ENCODE measurements around the gene ESYT2. TPM values are rescaled to one million over a fixed set of nuclear protein-coding genes. Genes with fewer than 3 reads are reported as not detected.
"Not testable (repeated sequence)": the region's sequence is repeated elsewhere in the genome, so short reads cannot be mapped to it uniquely, and the experiment has no call there.

The ESYT2 gene
- total RNA-seq, 1 experiment from 2014 or later = 98.3 TPM

DNA sequence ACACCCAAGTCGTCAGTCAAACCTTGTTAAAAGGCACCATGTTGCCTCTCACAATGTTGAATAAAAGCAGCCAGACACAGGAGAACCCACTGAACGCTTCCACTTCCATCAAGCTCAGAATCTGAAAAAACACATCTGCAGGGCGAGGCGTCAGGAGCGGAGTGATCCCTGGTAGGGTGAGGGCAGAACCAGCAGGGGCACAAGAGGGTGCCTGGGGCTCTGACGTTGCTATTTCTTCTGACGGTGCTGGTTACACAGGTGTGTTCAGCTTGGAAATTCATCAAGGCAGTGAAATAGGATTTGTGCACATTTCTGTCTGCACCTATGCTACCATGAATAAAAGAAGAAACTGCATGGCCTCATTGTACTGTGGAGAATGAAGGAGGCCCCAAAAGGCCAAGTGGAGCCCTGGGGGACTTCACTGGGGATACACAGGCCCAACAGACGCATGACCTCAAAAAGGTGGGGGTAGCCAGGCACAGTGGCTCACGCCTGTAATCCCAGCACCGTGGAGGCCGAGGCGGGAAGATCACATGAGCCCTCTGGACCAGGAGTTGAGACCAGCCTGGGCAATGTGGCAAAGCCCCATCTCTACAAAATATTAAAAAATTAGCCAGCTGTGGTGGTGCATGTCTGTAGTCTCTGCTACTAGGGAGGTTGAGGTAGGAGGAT lies 105.5 kb downstream of the ESYT2 start:
- in situ Hi-C loops (cut with HindIII; ENCODE audit: low pct_unique_long_range_greater_than_20kb, low sequenced_read_pairs) = no loop called here

DNA sequence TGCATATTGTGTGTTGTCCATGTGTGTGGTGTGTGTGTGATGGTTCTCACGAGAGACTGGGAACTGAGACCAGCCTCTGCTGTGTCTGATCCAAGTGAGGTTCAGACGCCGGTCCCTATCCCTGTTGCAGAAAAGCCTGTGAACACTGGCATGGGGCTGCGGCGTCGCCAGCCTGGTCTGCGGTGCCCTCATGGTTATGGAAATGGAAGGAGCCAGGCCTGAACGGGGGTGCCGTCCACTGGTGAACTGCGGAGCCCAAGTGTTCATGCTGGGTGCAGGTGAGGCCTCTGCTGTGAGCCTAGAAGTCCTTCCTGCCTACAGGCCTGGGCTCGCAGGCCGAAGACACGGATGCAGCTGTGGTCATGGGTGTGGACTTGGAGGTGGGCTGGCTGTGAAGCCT lies 106.0 kb downstream of the ESYT2 start:
- no peak for DNase-seq (ENCODE audit: low read depth)

More for the DNA sequence above, 105.5 kb downstream of the ESYT2 start:
- DNase-seq (ENCODE audit: low read depth) = no peak

GRCh38 chr7:158722574-158723237 lies 106.6 kb downstream of the ESYT2 start:
- in situ Hi-C loops (cut with HindIII; ENCODE audit: low pct_unique_long_range_greater_than_20kb, low sequenced_read_pairs) = no loop called here
- DNase-seq (ENCODE audit: low read depth) = no peak

More for the DNA sequence above, 106.0 kb downstream of the ESYT2 start:
- in situ Hi-C loops (cut with HindIII; ENCODE audit: low pct_unique_long_range_greater_than_20kb, low sequenced_read_pairs) = no loop called here

DNA sequence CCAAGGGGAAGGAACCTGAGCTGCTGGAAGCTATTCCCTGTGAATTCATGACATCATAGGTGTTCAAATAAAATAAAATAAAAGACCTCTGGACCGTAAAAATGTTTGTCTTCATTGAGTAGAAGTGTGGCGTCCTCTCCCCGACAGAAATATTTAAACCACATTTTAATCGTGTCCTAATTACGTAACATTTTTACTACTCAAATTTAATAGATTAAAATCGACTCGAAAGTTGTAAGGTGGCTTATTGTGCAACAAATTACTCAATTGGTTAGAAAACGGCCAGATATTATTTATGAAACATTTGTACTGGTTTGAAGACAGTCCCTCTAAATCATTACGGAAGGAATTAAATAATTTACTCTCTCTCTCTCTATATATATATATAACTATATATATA lies 109.2 kb downstream of the ESYT2 start:
- DNase-seq (ENCODE audit: low read depth) = no peak
- in situ Hi-C loops (cut with HindIII; ENCODE audit: low pct_unique_long_range_greater_than_20kb, low sequenced_read_pairs) = no loop called here

GRCh38 chr7:158716802-158717201 lies 112.5 kb downstream of the ESYT2 start:
- no peak for DNase-seq (ENCODE audit: low read depth)
- in situ Hi-C loops (cut with HindIII; ENCODE audit: low pct_unique_long_range_greater_than_20kb, low sequenced_read_pairs) = no loop called here

- no peak for DNase-seq (ENCODE audit: low read depth)
- in situ Hi-C loops (cut with HindIII; ENCODE audit: low pct_unique_long_range_greater_than_20kb, low sequenced_read_pairs) = no loop called here
These were observed 118.6 kb downstream of the ESYT2 start for GRCh38 chr7:158710651-158711102.

DNA sequence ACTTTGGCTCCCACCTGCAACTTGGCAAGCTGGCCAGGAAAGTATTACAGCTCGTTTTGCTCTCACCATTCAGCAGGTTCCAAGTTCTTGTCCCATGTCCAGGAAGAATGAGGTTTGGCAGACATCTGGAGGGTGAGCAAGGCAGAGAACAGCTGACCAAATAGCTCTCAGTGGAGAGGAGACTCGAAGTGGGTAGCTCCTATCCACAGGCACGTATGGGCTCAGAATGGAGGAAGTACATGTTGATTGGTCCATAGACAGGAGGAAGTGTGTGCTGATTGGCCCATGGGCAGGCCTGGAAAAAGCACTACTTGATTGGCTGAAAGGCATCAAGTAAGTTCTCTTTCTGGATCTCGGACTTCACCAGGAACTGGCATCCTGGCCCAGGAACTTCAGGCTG lies 121.7 kb downstream of the ESYT2 start:
- peak; percentile 22 for DNase-seq (ENCODE audit: low read depth)
- in situ Hi-C loops (cut with HindIII; ENCODE audit: low pct_unique_long_range_greater_than_20kb, low sequenced_read_pairs) = no loop called here

- DNase-seq (ENCODE audit: low read depth) = no peak
- in situ Hi-C loops (cut with HindIII; ENCODE audit: low pct_unique_long_range_greater_than_20kb, low sequenced_read_pairs) = no loop called here
These were observed 122.4 kb downstream of the ESYT2 start for GRCh38 chr7:158706710-158707590.

- in situ Hi-C loops (cut with HindIII; ENCODE audit: low pct_unique_long_range_greater_than_20kb, low sequenced_read_pairs) = no loop called here
- DNase-seq (ENCODE audit: low read depth) = no peak
These were observed 123.0 kb downstream of the ESYT2 start for GRCh38 chr7:158706273-158706704.

GRCh38 chr7:158705234-158705850 lies 124.0 kb downstream of the ESYT2 start:
- DNase-seq (ENCODE audit: low read depth) = no peak
- in situ Hi-C loops (cut with HindIII; ENCODE audit: low pct_unique_long_range_greater_than_20kb, low sequenced_read_pairs) = no loop called here

DNA sequence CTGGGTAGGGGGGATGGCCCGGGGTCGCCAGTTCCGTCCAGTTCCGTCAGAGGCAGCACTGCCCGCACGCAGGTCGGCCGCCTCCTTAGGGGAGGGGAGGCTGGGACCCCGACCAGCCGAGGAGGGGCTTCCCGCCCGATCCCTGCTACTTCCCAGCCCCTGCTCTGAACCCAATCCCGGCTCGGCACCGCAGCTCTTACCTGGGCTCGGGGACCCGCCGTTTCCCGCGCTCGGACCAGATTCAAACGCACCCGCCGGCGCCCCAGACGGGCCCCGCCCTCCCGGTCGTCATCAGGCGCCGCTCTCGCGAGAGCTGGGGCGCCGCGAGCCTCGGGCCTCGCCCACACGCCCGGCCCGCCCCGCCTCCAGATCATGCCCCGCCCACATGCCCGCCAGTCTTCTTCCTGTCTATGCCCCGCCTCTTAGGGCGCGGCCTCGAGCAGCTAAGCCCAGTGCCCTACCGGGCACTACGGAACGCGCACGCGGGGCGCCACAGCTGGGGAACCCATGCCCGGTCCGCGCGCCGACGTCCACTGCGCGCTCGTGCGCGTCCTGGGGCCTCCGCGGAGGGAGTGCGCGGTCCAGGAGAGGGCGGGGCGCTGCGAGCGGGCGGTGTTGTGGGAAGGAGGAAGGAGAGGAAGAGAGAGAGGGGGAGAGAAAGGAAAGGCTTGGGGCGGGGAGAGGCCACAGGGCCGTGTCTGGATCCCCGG lies 124.6 kb downstream of the ESYT2 start, which contains the start of gene NCAPG2:
TSS of gene NCAPG2 (minus strand) at position 281 of the 710 bp plus-strand sequence. CDS start 2,905 bp downstream, outside the sequence.
- in situ Hi-C loops (cut with HindIII; ENCODE audit: low pct_unique_long_range_greater_than_20kb, low sequenced_read_pairs) = no loop called here
- DNase-seq (ENCODE audit: low read depth) = peak; percentile 97

- in situ Hi-C loops (cut with HindIII; ENCODE audit: low pct_unique_long_range_greater_than_20kb, low sequenced_read_pairs) = not testable (repeated sequence)
These were observed 125.4 kb downstream of the ESYT2 start for GRCh38 chr7:158703679-158704523.

DNA sequence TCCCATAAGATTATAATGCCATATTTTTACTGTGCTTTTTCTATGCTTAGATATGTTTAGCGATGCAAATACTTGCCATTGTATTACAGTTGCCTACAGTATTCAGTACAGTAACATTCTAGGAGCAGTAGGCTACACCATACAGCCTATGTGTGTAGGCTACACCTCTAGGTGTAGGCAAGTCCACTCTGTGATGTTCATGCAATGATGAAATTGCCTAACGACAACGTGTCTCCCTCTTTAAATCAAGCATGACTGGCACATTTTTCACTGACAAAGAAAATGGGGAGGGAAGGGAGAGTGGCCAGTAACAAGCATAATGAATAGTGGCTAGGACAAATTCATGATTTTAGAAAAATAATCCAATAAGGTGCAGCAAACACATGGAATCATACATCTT lies 126.4 kb downstream of the ESYT2 start:
- DNase-seq (ENCODE audit: low read depth) = no peak

More at GRCh38 chr7:158703679-158704523, 125.4 kb downstream of the ESYT2 start:
- DNase-seq (ENCODE audit: low read depth) = not testable (repeated sequence)

DNA sequence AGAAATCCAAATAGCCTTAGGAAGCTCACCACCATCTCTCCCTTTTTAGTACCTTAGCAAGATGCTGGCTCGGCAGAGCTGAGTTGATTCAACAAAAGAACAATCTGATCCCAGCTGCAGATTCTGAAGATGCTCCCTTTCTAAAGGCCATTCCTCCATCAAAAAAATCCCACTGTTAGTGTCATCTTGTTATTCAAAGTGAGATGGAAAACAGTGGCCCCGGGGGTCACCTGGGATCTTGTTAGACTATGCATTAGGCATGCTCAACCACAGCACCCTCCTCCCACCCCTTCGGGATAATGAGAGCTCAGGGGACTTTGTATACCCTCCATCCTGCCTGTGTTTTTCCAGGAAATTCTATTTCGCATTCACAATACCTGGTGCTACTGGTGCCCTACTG lies 127.1 kb downstream of the ESYT2 start:
- in situ Hi-C loops (cut with HindIII; ENCODE audit: low pct_unique_long_range_greater_than_20kb, low sequenced_read_pairs) = no loop called here
- no peak for DNase-seq (ENCODE audit: low read depth)

More for the DNA sequence above, 126.4 kb downstream of the ESYT2 start:
- in situ Hi-C loops (cut with HindIII; ENCODE audit: low pct_unique_long_range_greater_than_20kb, low sequenced_read_pairs) = no loop called here

- in situ Hi-C loops (cut with HindIII; ENCODE audit: low pct_unique_long_range_greater_than_20kb, low sequenced_read_pairs) = no loop called here
- DNase-seq (ENCODE audit: low read depth) = no peak
These were observed 129.3 kb downstream of the ESYT2 start for GRCh38 chr7:158700008-158700407.

- DNase-seq (ENCODE audit: low read depth) = no peak
- in situ Hi-C loops (cut with HindIII; ENCODE audit: low pct_unique_long_range_greater_than_20kb, low sequenced_read_pairs) = no loop called here
These were observed 130.0 kb downstream of the ESYT2 start for GRCh38 chr7:158699341-158699740.

DNA sequence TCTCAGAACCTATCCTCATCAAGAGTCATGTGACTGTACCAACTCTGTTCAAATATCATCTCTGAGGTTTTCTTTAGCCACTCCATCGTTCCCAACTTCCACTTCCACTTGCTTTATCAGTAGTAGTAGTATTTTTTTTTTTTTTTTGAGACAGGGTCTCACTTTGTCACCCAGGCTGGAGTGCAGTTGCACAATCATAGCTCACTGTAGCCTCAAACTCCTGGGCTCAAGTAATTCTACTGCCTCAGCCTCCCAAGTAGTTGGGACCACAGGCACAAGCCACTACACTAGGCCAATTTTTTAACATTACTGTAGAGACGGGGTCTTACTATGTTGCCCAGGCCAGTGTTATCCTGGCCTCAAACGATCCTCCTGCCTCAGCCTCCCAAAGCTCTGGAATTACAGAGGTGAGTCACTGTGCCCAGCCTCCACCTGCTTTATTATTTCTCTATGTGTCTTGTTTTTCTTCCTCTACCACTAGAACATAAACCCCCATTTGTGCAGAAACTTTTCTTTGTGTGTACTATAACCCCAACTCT lies 130.6 kb downstream of the ESYT2 start:
- no peak for DNase-seq (ENCODE audit: low read depth)
- in situ Hi-C loops (cut with HindIII; ENCODE audit: low pct_unique_long_range_greater_than_20kb, low sequenced_read_pairs) = no loop called here

Measured in Caki2 (cell line).